H1 (cell line): ENCODE results near the gene NRXN2. TPM values are rescaled to one million over a fixed set of nuclear protein-coding genes. Genes with fewer than 3 reads are reported as not detected.

Experiments
- CTCF ChIP-seq, 3 experiments: IDR thresholded peaks; 1 replicate in 2 of 3; 2 replicates in 1 of 3; pipeline versions ENCODE4 v1.5.1 to v1.6.1; 2011; ENCODE audit warnings: low read length in 3 of 3, mild to moderate bottlenecking in 3 of 3, inconsistent platforms in 2 of 3, low read depth in 1 of 3, moderate library complexity in 1 of 3; ENCODE audit not compliant: insufficient read depth in 1 of 3; ENCODE audit errors: control extremely low read depth in 1 of 3
- POLR2A ChIP-seq, 2 experiments: IDR thresholded peaks; 1 replicate in 1 of 2; 2 replicates in 1 of 2; pipeline ENCODE4 v1.6.1; 2011; ENCODE audit warnings: low read depth in 2 of 2, low read length in 2 of 2, mild to moderate bottlenecking in 2 of 2; ENCODE audit errors: control extremely low read depth in 1 of 2
- SIN3A ChIP-seq, 2 experiments: IDR thresholded peaks in 1 of 2; conservative IDR thresholded peaks in 1 of 2; 2 replicates each; pipeline ENCODE4 v1.6.1; 2011 to 2012; ENCODE audit warnings: low read length in 2 of 2, improper control_type of control experiment in 1 of 2, low read depth in 1 of 2, mild to moderate bottlenecking in 1 of 2
- polyA plus RNA-seq, 7 experiments: library from polyadenylated mRNA; depleted of rRNA in 3 of 7; stranded (reverse) in 5 of 7; unstranded in 2 of 7; fragments of >200 nt in 5 of 7; fragments of 200-250 nt in 2 of 7; gene quantifications; 1 replicate in 5 of 7; 2 replicates in 1 of 7; 4 replicates in 1 of 7; pipeline versions ENCODE4 v1.2.1 to v1.2.3, GENCODE V29; 2011 to 2013; ENCODE audit warnings: missing spikeins in 2 of 7, mixed read lengths in 2 of 7
- total RNA-seq: library from RNA; stranded (reverse); fragmentation: NEBNext Ultra II Directional; extraction: Animal tissue kit (Norgen Biotek cat#: 25700); gene quantifications from 2 replicates; pipeline ENCODE4 v1.2.1, GENCODE V29; 2021

The NRXN2 gene
- total and polyA plus RNA-seq, 2 of the 8 experiments (the other 6 are each of a cell fraction or from before 2014, with no cell fraction given) = 1.3 to 11.5 TPM

DNA sequence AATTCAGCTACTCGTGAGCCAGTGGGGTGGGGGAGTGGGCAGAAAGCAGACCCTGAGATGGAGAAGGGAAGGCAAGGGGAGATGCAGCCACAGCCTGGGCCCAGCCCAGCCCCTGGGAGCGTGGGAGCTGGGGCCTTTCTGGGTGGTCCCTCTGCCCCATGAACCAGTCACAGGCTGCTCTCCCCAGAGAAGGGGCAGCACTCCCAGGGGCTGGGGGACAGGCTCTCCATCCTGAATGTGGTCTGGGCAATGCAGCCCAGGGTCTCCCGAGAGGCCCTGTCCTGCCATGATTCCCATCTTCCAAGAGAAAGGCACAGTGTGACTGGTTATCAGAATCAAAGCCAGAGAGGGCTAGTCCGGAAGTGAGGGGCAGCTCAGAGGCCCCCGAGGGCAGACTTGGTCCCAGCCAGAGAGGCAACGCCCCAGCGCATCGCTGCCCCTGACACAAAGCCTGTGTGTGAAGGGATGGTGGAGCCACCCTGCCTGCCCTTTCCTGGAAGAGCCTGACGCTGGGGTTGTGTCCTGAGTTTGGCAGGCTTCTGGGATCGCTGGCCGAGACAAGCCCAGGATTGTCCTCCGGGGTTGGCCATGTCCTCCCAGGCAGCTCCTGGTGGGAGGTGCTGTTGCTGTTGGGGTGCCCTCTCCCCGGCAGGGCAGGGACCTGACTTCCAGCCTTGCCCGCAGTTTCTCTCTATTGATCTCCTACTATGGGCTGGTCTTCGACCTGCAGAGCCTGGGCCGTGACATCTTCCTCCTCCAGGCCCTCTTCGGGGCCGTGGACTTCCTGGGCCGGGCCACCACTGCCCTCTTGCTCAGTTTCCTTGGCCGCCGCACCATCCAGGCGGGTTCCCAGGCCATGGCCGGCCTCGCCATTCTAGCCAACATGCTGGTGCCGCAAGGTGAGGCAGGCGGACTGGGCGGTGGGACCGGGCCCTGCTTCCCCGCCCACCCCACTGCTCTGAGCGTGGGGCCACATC lies 155.8 kb downstream of the NRXN2 start (continued):
- no peak for TF ChIP-seq CTCF (IDR thresholded peaks at IDR 0.05; ENCODE audit: control extremely low read depth in 1 of 3, insufficient read depth in 1 of 3, low read depth in 1 of 3, low read length in 3 of 3)
- no peak for TF ChIP-seq POLR2A (IDR thresholded peaks at IDR 0.05; ENCODE audit: control extremely low read depth in 1 of 2, low read depth in 2 of 2, low read length in 2 of 2)
- TF ChIP-seq SIN3A (conservative IDR thresholded peaks at IDR 0.05 in 1 of 2, IDR thresholded peaks at IDR 0.05 in 1 of 2; ENCODE audit: low read depth in 1 of 2, low read length in 2 of 2) = no peak
